Measurements from ENCODE around the gene SDR42E2.
A peak's percentile ranks its signal among the peaks of the same experiment; 100 is the strongest.

SDR42E2 gene

GRCh38 chr16:22181426-22181825 is 19.1 kb downstream of the SDR42E2 start:
- H3K4me3 ChIP-seq (ENCODE audit: low read depth, low read length) = no peak overlapping the region
- TF ChIP-seq CTCF (IDR thresholded peaks at IDR 0.05; ENCODE audit: low read depth, low read length) = no peak

DNA sequence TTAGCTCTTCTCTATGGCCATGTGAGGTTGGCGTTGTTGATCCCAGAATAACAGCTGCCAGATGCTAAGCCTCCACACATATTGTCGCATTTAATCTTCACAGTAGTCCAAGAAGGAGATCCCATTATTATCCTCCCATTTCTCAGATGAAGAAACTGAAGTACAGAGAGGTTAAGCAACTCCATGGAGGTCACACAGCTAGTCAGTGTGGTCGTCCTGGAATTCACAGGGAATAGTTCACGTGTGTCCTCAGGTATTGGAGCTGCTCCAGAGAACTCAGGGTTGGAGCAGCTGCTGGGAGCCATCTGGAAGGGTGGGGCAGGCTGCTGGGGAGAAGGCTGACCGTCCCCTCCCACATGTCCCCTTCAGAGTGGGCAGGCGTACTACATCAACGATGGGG is 19.5 kb downstream of the SDR42E2 start:
- no peak for TF ChIP-seq CTCF (IDR thresholded peaks at IDR 0.05; ENCODE audit: low read depth, low read length)
- H3K4me3 ChIP-seq (ENCODE audit: low read depth, low read length) = no peak overlapping the region

DNA sequence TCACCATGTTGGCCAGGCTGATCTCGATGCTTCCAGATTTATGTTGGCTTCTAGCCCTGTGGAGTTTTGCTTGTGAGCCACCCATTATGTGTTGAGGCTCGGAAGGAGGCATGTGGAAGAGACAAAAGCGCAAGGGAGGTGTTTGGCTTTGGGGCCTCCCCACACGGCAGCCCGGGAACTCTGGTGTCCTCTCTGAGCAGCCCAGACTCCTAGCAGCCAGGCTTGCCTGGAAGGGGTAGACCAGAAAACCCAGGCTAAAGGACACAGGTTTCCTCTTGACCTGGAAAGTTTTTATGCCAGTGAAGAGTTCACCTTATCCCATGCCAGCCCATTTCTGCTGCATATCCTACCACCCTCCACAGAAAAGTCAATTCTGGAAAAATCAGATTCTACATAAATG is 21.0 kb downstream of the SDR42E2 start:
- H3K4me3 ChIP-seq (ENCODE audit: low read depth, low read length) = no peak overlapping the region

DNA sequence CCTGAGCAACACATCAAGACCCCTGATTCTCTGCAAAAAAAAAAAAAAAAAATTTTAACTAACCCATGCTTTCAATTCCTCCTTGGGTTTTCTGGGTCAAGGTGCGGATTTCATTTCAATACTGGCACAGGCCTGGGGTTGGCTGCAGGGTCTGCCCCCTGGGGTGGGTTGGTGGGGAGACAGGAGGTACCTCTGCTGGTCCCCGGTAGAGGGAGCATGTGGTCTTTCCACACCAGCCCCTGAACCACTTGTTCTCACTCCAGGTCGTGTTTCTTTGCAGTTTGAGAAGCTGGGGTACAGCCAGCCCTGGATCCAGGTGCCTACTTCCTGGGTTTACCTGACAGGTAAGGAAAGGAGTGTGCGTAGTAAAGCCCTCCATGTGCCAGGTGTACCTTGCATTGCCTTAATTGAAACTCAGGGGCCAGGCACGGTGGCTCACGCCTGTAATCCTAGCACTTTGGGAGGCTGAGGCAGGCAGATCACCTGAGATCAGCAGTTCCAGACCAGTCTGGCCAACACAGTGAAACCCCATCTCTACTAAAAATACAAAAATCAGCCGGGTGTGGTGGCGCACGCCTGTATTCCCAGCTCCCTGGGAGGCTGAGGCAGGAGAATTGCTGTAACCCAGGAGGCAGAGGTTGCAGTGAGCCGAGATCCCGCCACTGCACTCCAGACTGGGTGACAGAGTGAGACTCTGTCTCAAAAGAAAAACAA is 21.8 kb downstream of the SDR42E2 start:
- 0 out of 2 replicates have a peak, but pooled peaks have one; percentile 25 for TF ChIP-seq CTCF (IDR thresholded peaks at IDR 0.05; ENCODE audit: low read depth, low read length)
- H3K4me3 ChIP-seq (ENCODE audit: low read depth, low read length) = no peak overlapping the region

More for the DNA sequence above, 21.0 kb downstream of the SDR42E2 start:
- no peak for TF ChIP-seq CTCF (IDR thresholded peaks at IDR 0.05; ENCODE audit: low read depth, low read length)

- no peak for TF ChIP-seq CTCF (IDR thresholded peaks at IDR 0.05; ENCODE audit: low read depth, low read length)
- H3K4me3 ChIP-seq (ENCODE audit: low read depth, low read length) = no peak overlapping the region
Observed at GRCh38 chr16:22184615-22184968, 22.3 kb downstream of the SDR42E2 start.

DNA sequence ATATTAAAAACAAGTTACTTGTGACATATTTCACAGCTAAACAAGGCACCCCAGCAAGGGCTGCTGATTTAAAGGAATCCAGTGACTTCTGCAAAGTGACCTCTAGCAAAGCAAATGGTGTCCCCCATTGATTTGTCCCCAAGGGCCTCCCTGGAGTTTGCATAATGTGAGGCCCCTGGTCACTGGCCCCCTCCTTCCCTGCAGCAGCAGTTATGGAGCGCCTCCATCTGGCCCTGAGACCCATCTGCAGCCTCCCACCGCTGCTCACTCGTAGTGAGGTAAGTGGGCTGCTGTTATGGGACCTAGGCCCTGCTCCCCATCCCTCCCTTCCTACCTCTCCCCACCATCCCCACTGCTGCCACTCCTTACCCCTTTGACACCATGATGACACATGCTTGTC is 24.2 kb downstream of the SDR42E2 start:
- no peak overlapping the region for H3K4me3 ChIP-seq (ENCODE audit: low read depth, low read length)
- 0 out of 2 replicates have a peak, but pooled peaks have one; percentile 5 for TF ChIP-seq CTCF (IDR thresholded peaks at IDR 0.05; ENCODE audit: low read depth, low read length)

- no peak overlapping the region for H3K4me3 ChIP-seq (ENCODE audit: low read depth, low read length)
- no peak for TF ChIP-seq CTCF (IDR thresholded peaks at IDR 0.05; ENCODE audit: low read depth, low read length)
Observed at GRCh38 chr16:22188267-22188594, 25.9 kb downstream of the SDR42E2 start.
